Bronchial epithelial cell (primary cell): ENCODE results near the gene GPR78. TPM values are rescaled to one million over a fixed set of nuclear protein-coding genes. Genes with fewer than 3 reads are reported as not detected.

Source experiments
- DNase-seq: peaks from one replicate; pipeline ENCODE4 v3.0.0-alpha.2; 2010; ENCODE audit warnings: low read depth
- FAIRE-seq: peaks from 2 replicates; lab custom pipeline; 2011; peaks lifted over from hg19 to GRCh38; lab: Jason Lieb, UNC
- H3K27me3 ChIP-seq: 2 replicates; pipeline ENCODE4 v1.5.1; 2011; ENCODE audit warnings: low read length; ENCODE audit not compliant: control insufficient read depth, insufficient read depth
- H3K36me3 ChIP-seq: 2 replicates; pipeline ENCODE4 v1.5.1; 2011; ENCODE audit warnings: low read length; ENCODE audit not compliant: control insufficient read depth, insufficient read depth
- H3K4me3 ChIP-seq: 2 replicates; pipeline ENCODE4 v1.5.1; 2011; ENCODE audit warnings: mild to moderate bottlenecking, low read depth, low read length, control low read depth
- total RNA-seq: library from RNA; depleted of rRNA; stranded (reverse); fragments of >200 nt; gene quantifications from 2 replicates; pipeline ENCODE4 v1.2.1, GENCODE V29; 2014
- TF ChIP-seq, protein P1 (sequence below): IDR thresholded peaks from 2 replicates; pipeline ENCODE4 v1.5.1; 2011; ENCODE audit warnings: mild to moderate bottlenecking, moderate library complexity, low read length, control low read depth, inconsistent platforms; ENCODE audit not compliant: insufficient read depth, severe bottlenecking

GPR78 gene
- total RNA-seq, 1 donor from 2014 or later: under 0.01 TPM

DNA sequence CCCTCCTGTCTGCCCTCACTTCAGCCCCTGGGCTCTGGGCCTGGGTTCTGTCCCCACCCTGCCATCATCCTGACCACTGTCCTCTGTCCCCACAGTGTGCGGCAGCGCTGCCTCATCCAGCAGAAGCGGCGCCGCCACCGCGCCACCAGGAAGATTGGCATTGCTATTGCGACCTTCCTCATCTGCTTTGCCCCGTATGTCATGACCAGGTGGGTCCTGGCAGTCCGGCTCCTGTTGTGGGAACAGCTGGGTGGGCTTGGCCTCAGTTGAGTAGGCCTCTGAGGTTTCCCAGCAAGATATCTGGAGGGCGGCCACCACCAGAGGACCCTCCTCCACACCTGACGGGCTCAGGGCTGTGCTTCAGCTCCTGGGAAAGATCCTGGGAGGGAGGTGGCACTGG lies 2.2 kb downstream of the GPR78 start:
- Histone ChIP-seq H3K36me3 (no peaks in the 10 kb centered on the region), H3K27me3 (peaks cover 7% of the 10 kb centered on the region), H3K4me3 (no peak overlapping the region)
- DNase-seq: no peak
- TF ChIP-seq, protein P1, sequence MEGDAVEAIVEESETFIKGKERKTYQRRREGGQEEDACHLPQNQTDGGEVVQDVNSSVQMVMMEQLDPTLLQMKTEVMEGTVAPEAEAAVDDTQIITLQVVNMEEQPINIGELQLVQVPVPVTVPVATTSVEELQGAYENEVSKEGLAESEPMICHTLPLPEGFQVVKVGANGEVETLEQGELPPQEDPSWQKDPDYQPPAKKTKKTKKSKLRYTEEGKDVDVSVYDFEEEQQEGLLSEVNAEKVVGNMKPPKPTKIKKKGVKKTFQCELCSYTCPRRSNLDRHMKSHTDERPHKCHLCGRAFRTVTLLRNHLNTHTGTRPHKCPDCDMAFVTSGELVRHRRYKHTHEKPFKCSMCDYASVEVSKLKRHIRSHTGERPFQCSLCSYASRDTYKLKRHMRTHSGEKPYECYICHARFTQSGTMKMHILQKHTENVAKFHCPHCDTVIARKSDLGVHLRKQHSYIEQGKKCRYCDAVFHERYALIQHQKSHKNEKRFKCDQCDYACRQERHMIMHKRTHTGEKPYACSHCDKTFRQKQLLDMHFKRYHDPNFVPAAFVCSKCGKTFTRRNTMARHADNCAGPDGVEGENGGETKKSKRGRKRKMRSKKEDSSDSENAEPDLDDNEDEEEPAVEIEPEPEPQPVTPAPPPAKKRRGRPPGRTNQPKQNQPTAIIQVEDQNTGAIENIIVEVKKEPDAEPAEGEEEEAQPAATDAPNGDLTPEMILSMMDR: no peak
- no peak for FAIRE-seq

DNA sequence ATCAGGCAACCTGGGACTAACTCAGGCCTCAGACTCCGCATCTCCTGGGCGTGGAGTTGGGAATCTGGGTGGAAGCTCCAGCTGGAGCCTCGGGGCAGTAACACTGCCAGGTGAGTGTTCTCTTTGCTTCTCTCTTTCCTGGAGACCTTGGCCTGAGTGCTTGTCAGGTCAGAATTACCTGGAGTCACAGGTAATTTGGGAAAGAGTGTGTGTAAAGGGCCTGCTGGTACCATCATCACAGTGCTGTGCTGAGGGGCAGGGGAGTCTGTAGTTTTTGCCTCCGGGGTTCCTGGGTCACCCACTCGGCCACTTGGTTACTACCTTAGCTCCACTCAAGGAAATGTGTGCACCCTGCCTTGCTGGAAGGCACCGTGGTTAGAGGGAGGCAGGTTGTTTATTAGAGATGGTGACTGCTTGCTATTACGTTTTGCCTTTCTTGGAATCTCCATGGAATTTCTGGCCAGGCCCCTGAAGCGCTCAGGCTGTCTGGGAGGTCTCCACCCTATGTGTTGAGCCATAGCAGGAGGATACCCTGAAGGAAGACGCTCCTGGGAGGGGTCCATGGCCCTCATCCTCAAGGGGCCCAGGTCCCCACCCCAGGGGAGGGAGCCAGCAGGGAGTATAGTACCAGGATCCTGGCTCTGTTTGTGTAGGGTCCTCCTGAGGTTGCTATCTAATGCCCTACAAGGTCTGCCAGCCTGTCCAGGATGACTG lies 2.9 kb downstream of the GPR78 start:
- DNase-seq (no peak), FAIRE-seq (no peak)
- Histone ChIP-seq H3K27me3 (peaks cover 7% of the 10 kb centered on the region), H3K4me3 (no peak overlapping the region), H3K36me3 (no peaks in the 10 kb centered on the region)
- TF ChIP-seq, protein P1: no peak

DNA sequence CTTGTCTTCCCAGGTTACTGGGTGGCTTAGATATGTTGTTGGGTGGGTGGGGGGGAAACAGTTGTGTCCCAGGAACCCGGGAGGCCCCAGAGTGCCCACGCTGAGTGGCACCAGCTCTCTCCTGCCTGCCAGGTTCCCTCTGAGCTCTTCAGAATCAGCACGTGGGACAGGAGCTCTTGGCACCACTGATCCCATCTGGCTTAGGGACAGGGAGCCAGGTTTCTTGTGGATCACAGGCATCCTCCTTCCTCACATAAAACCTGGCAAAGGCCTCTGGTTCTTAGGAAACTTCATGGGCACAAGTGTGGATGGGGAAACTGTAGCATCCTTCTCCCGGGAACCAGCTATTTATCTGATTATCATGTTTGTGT lies 3.4 kb downstream of the GPR78 start:
- peaks cover 7% of the 10 kb centered on the region for H3K27me3 ChIP-seq
- no peak for FAIRE-seq

DNA sequence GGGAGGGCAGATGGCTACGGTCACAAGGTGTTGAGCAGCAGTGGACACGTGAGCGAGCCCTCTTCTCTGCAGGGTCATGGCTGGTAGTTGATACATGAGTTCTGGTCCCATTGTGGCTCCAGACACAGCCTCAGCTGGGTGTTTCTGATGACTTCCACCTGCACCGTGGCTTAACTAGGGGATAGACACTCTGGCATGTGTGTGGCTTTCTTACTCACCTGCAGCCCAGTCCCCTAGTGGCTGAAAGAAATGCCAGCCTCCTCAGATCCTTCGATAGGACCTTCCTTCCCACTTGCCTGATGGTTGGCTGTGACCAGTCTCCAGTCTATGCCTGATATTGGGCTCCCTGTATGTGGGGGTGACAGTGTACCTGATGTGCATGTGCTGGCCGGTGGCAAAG lies 5.0 kb downstream of the GPR78 start:
- no peaks in the 10 kb centered on the region for H3K36me3 ChIP-seq
- no peak overlapping the region for H3K4me3 ChIP-seq
- DNase-seq (no peak), FAIRE-seq (no peak)
- TF ChIP-seq, protein P1: peak; percentile 51
- H3K27me3 ChIP-seq: peaks cover 6% of the 10 kb centered on the region

More for the DNA sequence above, 3.4 kb downstream of the GPR78 start:
- no peak overlapping the region for H3K4me3 ChIP-seq
- H3K36me3 ChIP-seq: no peaks in the 10 kb centered on the region
- TF ChIP-seq, protein P1: no peak
- DNase-seq: no peak

DNA sequence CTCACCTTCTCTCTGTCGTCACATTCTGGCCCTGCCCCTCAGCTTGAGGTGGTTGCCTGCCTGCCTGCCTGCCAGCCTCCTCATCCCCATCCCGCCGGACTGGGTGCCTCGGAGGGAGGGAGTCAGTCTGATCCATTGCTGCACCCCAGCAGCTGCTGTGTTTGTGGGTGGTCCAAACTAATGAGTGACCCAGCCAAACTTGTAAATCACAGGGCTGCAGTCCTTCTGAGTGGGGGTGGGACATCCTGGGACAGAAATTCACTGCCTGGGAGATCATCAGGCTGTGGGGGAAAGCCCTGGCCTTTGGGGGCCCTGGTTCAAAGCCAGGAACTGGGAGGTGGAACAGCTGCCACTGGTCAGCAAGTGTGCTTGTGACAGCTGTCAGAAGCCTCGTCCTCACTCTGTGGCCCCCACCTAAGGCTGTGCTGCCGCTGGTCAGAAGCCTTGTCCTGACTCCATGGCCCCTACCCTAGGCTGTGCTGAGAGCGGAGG lies 5.6 kb downstream of the GPR78 start:
- TF ChIP-seq, protein P1: no peak
- Histone ChIP-seq H3K27me3 (peaks cover 5% of the 10 kb centered on the region), H3K36me3 (no peaks in the 10 kb centered on the region), H3K4me3 (no peak overlapping the region)
- FAIRE-seq (no peak), DNase-seq (no peak)
